ACHN (cell line): ENCODE measurements around the gene OR52H1.

Experiments
- DNase-seq: peaks from one replicate; pipeline ENCODE4 v3.0.0-alpha.2; 2015
- in situ Hi-C: cut with HindIII; loops from 2 replicates; pipeline ENCODE4 v1.10.0; 2017; ENCODE audit warnings: low sequenced_read_pairs, low pct_ligation_motif_present, low pct_unique_long_range_greater_than_20kb

OR52H1 gene

GRCh38 chr11:5546457-5546856 lies 1.9 kb downstream of the OR52H1 start:
- in situ Hi-C loops: no loop called here
- DNase-seq: no peak

DNA sequence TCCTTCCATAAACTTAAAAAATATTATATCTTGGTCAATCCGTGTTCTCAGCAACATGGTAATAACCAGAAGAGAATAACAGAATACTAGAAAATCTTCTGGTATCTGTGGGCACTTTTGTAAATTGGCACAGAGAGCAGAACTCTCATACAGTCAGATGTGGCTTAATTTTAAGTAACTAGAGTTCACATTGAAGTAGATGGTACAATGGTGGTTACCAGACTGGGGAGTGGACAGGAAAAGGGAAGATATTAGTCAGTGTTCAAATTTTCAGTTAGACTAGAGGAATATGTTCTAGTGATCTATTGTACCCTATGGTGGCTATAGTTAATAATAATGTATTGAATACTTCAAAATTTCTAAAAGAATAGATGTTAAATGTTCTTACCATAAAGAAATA lies 6.9 kb downstream of the OR52H1 start:
- no peak for DNase-seq
- in situ Hi-C loops: no loop called here

DNA sequence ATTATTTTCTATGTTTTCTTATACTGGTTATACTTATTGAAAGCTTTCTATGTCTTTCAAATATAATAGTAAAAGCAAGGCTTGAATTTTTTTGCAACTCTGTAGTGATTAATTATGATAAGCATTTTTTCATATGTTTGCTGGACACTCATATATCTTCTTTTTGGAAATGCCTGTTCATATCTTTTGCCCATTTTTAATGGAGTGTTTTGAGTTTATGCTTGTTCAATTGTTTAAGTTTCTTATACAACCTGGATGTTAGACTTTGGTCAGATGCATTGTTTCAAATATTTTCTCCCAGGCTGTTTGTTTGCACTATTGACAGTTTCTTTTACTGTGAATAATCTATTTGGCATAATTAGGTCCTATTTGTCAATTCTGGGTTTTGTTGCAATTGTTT lies 11.9 kb downstream of the OR52H1 start:
- no peak for DNase-seq
- in situ Hi-C loops: no loop called here

DNA sequence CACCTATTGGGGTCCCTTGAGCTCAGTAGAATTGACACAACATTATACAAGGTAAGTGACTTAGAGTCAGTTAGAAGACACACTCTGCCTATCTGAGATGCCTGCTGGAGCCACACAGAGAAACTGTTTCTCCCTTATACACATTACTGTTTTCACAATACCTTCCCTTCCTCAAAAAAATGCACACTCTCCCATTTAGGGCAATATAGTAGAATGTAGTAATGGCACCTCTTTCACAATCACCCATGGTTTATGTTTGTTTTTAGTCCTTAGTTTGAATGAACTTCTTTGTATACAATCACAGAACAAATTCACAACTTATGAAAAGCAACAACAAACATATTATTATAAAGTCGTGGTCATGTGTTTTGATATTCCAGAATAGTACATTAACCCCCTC lies 14.3 kb downstream of the OR52H1 start:
- in situ Hi-C loops: no loop called here
- no peak for DNase-seq

GRCh38 chr11:5531053-5531831 lies 17.1 kb downstream of the OR52H1 start:
- in situ Hi-C loops: no loop called here
- DNase-seq: no peak

DNA sequence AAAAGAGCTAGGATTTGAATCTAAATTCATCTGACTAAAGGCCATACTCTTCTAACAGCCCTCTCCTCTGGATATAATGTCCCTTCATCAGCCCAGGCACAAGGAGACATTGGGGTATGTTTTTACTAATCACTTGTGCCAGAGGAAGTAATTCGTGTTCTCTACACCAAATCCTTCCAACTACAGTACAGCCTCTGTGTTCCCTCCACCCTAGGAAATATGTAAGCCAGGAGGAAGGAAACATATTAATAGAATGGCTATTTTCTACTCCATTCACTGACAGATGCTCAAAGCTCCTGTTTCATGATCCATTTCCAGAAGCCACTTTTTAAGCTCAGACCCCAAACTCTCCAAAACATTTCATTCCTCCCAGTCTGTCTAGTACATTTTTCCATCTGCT lies 19.8 kb downstream of the OR52H1 start:
- in situ Hi-C loops: no loop called here
- DNase-seq: no peak

DNA sequence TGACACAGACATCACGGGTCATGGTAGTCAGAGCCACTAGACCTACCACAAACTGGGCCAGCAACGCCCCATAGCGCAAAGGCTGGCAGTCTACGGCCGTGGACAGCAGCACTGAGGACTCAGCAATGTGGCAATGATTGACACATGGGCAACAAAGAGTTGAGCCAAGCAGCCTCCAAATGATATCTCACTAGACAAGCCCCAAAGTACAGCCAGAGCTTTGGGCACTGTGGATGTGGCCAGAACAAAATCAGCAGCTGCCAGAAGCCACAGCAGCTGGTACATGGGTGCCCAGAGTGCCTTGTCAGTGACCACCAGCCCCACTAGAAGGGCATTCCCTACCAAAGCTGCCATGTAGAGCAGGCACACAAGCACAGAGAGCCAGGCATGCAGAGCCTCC lies 20.6 kb downstream of the OR52H1 start:
- DNase-seq: no peak
- in situ Hi-C loops: no loop called here

DNA sequence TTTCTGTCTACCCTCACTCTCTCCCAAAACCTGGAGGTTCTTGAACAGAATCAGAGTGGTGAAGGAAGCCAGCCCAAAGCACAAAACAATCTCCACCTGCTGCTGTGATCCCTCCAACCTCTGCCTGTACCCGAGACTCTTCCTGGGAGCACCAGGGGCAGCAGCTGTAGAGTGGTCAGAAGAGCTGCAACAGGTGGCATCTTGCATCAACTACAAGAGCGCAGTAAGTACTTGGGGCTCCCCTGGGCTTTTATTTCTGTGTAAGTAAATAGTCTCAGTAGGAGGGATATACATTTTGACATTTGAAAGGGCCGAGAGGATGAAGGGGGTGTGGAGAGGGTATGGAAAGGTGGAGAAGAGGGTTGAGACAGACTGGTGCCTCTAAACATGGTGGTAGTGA lies 23.6 kb downstream of the OR52H1 start:
- in situ Hi-C loops: no loop called here
- no peak for DNase-seq

GRCh38 chr11:5522308-5522707 lies 26.0 kb downstream of the OR52H1 start:
- in situ Hi-C loops: no loop called here
- no peak for DNase-seq

DNA sequence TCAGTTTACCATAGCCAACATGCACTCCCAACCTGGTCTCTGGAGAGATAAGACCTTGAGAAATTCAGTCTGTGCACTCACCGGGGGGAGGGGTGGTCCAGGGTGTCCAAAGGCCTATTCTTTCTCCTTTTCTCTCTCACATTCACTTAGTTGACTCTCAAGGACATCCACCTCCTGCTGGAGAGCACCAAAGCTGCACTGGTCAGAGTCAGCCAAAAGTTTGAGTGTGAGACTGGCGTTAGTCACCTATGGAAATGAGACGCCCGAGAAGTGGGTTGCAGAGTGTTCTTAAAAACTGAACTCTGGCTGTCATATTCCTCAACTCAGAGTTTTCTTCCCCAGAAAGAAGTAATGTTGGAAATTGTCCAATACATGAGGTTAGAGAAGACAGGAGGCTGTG lies 26.8 kb downstream of the OR52H1 start:
- in situ Hi-C loops: no loop called here
- DNase-seq: no peak

- no peak for DNase-seq
- in situ Hi-C loops: no loop called here
Measured at GRCh38 chr11:5516599-5516998, 31.7 kb downstream of the OR52H1 start, which contains the start of gene UBQLNL. UBQLNL (minus strand) TSS chr11:5516699; CDS start chr11:5516441, 258 bp downstream.

DNA sequence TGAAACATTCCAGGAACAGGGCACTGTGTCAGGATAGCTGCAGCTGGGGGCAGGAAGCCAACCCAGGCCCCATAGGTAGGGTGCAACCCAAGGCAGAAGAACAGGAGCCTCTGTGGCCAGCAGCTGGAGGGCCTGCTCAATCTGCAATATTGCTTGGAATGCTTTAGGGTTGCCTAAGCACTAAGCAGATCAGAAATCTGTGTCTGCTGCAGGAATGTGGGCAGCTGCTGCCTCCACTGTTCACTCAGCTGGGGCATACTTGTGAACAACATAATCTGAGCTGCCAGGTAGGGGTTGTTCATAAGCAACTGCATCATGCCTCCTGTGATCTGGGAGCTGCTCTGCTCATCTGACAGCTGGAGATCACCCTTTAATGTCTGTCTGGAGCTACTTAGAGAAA lies 33.5 kb downstream of the OR52H1 start:
- in situ Hi-C loops: no loop called here
- DNase-seq: no peak

DNA sequence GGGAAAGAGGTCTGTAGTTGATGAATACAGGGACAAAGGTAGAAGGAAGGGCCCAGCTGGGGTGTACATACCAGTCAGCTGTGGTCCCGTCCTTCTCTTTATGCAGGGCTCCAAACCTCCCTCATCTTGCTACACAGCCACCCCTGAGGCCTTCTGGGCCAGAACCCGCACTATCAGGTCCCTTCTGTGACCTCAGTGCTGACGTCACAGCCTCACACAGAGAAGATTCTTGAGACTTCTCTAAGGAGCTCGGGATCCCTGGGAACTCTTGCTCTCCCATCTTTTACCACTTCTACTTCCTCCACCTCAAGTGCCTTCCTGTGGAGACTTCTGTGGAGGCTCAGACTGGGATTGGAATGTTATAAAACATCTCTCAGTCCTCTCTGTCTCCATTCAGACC lies 38.5 kb downstream of the OR52H1 start, which contains the start of gene UBQLN3:
Gene UBQLN3, minus strand, starts transcription at position 155 of the 400 bp plus-strand sequence. CDS start 399 bp downstream, outside the sequence.
- in situ Hi-C loops: no loop called here
- no peak for DNase-seq

- no peak for DNase-seq
- in situ Hi-C loops: no loop called here
Measured at GRCh38 chr11:5508605-5509004, 39.7 kb downstream of the OR52H1 start.

DNA sequence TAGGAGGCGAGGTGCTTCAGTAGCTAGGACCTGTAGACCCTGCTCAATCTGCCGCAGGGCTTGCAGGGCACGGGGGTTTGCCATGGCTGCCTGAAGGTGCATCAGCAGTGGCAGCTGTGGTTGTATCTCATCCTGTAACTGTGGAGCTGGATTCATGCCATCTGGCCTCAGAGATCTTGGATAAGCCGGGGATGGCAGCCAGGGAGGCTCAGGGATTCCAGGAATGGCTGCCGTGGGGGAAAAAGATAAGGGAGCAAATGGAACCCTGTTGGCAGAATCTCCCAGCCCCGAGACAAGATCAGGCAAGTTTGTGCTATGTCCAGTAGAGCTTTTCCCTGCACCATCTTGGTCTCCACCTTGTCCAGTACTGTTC lies 40.4 kb downstream of the OR52H1 start:
- in situ Hi-C loops: no loop called here
- DNase-seq: no peak

GRCh38 chr11:5507177-5507932 lies 41.0 kb downstream of the OR52H1 start:
- DNase-seq: no peak
- in situ Hi-C loops: no loop called here

DNA sequence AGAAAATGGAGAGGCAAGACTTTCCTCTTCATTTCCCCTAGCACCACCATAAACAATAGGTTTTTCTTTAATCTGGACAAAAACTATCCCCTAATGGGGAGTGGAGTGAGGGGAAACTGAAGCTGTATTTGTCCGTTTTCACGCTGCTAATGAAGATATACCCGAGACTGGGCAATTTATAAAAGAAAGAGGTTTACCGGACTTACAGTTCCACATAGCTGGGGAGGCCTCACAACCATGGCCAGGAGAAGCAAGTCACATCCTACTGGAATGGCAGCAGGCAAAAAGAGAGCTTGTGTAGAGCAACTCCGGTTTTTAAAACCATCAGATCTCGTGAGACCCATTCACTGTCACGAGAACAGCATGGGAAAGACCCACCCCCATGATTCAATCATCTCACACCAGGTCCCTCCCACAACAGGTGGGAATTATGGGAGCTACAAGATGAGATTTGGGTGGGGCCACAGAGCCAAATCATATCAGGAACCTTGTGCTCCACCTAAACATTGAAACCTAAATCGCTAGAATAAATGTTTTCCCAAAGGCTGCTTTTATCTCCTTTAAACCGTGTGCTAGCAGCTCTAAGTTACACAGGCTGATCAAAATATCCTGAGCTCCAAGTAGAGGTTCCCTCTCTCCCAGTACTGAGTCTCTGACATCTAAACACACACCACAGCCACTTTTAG lies 42.8 kb downstream of the OR52H1 start:
- in situ Hi-C loops: no loop called here
- no peak for DNase-seq

DNA sequence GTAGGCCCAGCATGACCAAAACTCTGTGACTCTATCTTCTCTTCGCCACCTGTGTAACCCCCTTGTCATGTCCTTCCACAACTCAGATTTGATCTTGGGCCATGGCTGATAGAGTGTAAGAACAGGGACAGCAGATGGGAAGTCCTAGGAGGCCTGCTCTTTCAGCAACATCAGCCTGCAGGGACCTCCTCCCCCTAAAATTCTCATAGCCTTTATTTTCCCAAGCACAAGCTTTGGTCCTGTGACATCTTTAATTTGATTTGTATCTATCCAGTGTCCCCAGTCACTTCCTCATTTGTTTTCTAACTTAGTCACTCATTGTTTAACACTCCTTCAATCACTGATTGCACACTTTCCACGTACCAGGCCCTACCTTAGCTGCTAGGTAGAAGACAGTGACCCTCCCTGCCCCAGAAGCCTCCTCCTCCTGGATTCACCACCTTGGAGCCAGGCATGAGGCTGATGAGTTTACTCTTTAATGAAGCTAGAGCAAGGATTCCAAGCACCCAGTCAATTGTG lies 43.9 kb downstream of the OR52H1 start:
- no peak for DNase-seq
- in situ Hi-C loops: no loop called here

- no peak for DNase-seq
- in situ Hi-C loops: no loop called here
Measured at GRCh38 chr11:5500393-5500801, 47.9 kb downstream of the OR52H1 start.
